Rectal smooth muscle tissue (tissue), 1 donor: ENCODE data around the gene MKRN2.

Source experiments
- H3K27ac ChIP-seq: one replicate; pipeline ENCODE4 v1.7.0; 2013; ENCODE audit warnings: low read depth, low read length, inconsistent platforms
- H3K27me3 ChIP-seq: one replicate; pipeline ENCODE4 v1.7.0; 2013; ENCODE audit warnings: low read length; ENCODE audit not compliant: control insufficient read depth, insufficient read depth
- H3K36me3 ChIP-seq: one replicate; pipeline ENCODE4 v1.7.0; 2013; ENCODE audit warnings: low read length; ENCODE audit not compliant: control insufficient read depth, insufficient read depth
- H3K4me1 ChIP-seq: one replicate; pipeline ENCODE4 v1.7.0; 2013; ENCODE audit warnings: low read length; ENCODE audit not compliant: control insufficient read depth, insufficient read depth
- H3K4me3 ChIP-seq: one replicate; pipeline ENCODE4 v1.7.0; 2013; ENCODE audit warnings: low read length
- H3K9ac ChIP-seq: one replicate; pipeline ENCODE4 v1.7.0; 2013; ENCODE audit warnings: low read length

MKRN2 gene

DNA sequence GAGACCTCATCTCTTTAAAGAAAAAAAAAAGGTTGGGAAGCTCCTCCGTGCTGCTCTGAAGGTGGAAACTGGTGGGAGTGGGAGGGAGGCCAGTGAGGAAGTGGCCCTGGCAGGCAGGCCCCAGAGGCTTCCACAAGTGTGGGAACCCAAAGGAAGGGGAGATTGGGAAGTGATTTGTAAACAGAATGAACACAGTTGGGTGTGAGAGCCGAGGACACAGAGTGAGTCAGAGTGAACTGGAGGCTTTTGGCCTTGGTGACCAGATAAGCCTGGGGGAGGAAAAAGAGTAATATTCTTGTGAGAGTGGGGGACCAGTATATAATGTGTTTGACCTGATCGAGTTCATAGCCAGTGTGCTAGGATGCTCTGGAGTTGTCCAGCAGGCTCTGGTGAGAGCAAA lies 23.0 kb downstream of the MKRN2 start:
- Histone ChIP-seq H3K27me3 (no peaks in the 10 kb centered on the region), H3K9ac (no peak overlapping the region), H3K36me3 (peaks cover 37% of the 10 kb centered on the region), H3K4me3 (no peak overlapping the region), H3K27ac (no peak overlapping the region), H3K4me1 (no peaks in the 10 kb centered on the region)

- H3K4me1 ChIP-seq: no peaks in the 10 kb centered on the region
- no peak overlapping the region for H3K9ac ChIP-seq
- H3K4me3 ChIP-seq: no peak overlapping the region
- no peak overlapping the region for H3K27ac ChIP-seq
- H3K27me3 ChIP-seq: no peaks in the 10 kb centered on the region
- peaks cover 44% of the 10 kb centered on the region for H3K36me3 ChIP-seq
Measured at GRCh38 chr3:12582730-12583129, 25.8 kb downstream of the MKRN2 start.

DNA sequence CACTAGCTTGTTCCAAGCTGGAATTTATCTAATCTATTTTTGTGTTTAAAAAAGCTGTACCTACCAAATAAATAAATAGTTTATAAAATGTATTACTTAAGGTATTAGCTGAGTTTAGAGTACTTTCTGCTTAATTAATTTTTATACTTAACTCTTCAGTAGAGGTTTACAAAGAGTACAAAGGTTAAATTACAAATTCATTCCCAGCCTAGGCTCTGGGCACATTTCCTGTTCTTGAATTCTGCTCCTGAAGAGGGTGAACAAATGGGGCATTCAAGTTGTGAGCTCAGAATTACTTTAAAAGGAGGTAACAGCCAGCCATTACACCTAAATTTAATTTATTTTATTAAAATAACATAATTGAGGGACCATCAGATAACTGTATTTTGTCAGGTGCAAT lies 26.4 kb downstream of the MKRN2 start:
- Histone ChIP-seq H3K4me3 (no peak overlapping the region), H3K27ac (no peak overlapping the region), H3K36me3 (peaks cover 48% of the 10 kb centered on the region), H3K9ac (no peak overlapping the region), H3K27me3 (no peaks in the 10 kb centered on the region), H3K4me1 (no peaks in the 10 kb centered on the region)

GRCh38 chr3:12584083-12584482 lies 27.2 kb downstream of the MKRN2 start:
- H3K27ac ChIP-seq: no peak overlapping the region
- no peak overlapping the region for H3K4me3 ChIP-seq
- no peaks in the 10 kb centered on the region for H3K27me3 ChIP-seq
- H3K36me3 ChIP-seq: peaks cover 50% of the 10 kb centered on the region
- no peaks in the 10 kb centered on the region for H3K4me1 ChIP-seq
- H3K9ac ChIP-seq: no peak overlapping the region

DNA sequence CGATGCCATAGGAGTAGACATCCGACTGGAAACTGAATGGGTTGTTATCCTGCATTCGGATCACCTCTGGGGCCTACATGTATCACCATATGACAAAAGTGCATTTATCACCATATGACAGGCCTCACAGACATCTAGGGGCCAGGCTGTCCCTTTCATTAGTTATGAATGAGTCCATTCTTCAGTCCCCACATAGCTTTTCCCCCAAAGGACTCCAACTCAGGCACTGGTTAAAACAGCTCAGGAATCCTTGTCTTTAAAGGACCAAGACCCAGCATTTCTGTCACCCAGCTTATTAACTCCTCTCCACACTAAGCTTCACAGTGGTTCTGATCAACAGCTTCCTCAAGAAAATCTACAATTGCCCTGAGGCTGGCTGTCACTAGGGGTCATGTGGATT lies 28.3 kb downstream of the MKRN2 start:
- Histone ChIP-seq H3K27ac (no peak overlapping the region), H3K36me3 (peaks cover 51% of the 10 kb centered on the region)

GRCh38 chr3:12585970-12586369 lies 29.1 kb downstream of the MKRN2 start:
- Histone ChIP-seq H3K27ac (no peak overlapping the region), H3K4me1 (no peaks in the 10 kb centered on the region), H3K9ac (no peak overlapping the region), H3K36me3 (peaks cover 57% of the 10 kb centered on the region), H3K4me3 (no peak overlapping the region), H3K27me3 (no peaks in the 10 kb centered on the region)

More for the DNA sequence above, 28.3 kb downstream of the MKRN2 start:
- Histone ChIP-seq H3K4me1 (no peaks in the 10 kb centered on the region), H3K27me3 (no peaks in the 10 kb centered on the region), H3K4me3 (no peak overlapping the region), H3K9ac (no peak overlapping the region)

- H3K27ac ChIP-seq: no peak overlapping the region
- no peaks in the 10 kb centered on the region for H3K4me1 ChIP-seq
- peaks cover 59% of the 10 kb centered on the region for H3K36me3 ChIP-seq
- H3K9ac ChIP-seq: no peak overlapping the region
- no peaks in the 10 kb centered on the region for H3K27me3 ChIP-seq
- no peak overlapping the region for H3K4me3 ChIP-seq
Measured at GRCh38 chr3:12586403-12586802, 29.5 kb downstream of the MKRN2 start.

DNA sequence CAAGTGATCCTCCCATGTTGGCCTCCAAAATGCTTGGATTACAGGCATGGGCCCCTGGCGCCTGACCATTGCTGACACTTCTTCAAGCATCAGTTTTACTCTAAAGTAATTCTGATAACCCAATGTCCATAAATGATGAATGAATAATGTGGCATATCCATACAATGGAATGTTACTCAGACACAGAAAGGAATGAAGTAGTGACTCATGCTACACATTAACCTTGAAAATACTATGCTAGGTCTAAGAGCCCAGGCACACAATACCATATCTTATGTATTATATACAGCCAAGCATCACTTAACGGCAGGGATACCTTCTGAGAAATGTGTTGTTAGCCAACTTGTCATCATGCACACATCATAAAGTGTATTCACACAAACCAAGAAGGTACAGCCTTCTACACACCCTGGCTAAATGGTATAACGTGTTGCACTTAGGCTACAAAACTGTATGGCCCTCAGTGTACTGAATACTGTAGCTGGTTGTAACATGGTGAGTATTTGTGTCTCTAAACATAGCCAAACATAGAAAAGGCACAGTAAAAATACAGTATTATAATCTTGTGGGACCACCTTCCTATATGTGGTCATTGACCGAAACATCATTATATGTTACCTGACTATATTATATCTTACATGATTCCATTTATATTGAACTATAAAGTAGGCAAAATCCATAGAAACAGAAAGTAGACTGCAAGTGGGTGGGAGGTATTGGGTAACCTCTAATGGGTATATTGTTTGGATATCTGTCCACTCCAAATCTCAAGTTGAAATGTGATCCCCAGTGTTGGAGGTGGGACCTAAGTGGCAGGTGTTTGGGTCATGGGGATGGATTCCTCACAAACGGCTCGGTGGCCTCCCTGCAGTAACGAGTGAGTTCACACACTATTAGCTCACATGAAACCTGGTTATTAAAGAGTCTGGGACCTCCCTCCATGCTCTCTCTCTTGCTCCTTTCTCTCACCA lies 31.4 kb downstream of the MKRN2 start:
- H3K9ac ChIP-seq: no peak overlapping the region
- peaks cover 51% of the 10 kb centered on the region for H3K36me3 ChIP-seq
- H3K4me3 ChIP-seq: no peak overlapping the region
- H3K27ac ChIP-seq: no peak overlapping the region
- H3K4me1 ChIP-seq: no peaks in the 10 kb centered on the region
- no peaks in the 10 kb centered on the region for H3K27me3 ChIP-seq

- H3K4me1 ChIP-seq: no peaks in the 10 kb centered on the region
- H3K36me3 ChIP-seq: peaks cover 42% of the 10 kb centered on the region
- no peak overlapping the region for H3K9ac ChIP-seq
- no peak overlapping the region for H3K4me3 ChIP-seq
- H3K27me3 ChIP-seq: no peaks in the 10 kb centered on the region
- H3K27ac ChIP-seq: no peak overlapping the region
Measured at GRCh38 chr3:12590096-12590495, 33.2 kb downstream of the MKRN2 start.

- Histone ChIP-seq H3K27ac (no peak overlapping the region), H3K4me1 (no peaks in the 10 kb centered on the region), H3K9ac (no peak overlapping the region), H3K36me3 (peaks cover 35% of the 10 kb centered on the region), H3K27me3 (no peaks in the 10 kb centered on the region), H3K4me3 (no peak overlapping the region)
Measured at GRCh38 chr3:12591456-12591855, 34.6 kb downstream of the MKRN2 start.

DNA sequence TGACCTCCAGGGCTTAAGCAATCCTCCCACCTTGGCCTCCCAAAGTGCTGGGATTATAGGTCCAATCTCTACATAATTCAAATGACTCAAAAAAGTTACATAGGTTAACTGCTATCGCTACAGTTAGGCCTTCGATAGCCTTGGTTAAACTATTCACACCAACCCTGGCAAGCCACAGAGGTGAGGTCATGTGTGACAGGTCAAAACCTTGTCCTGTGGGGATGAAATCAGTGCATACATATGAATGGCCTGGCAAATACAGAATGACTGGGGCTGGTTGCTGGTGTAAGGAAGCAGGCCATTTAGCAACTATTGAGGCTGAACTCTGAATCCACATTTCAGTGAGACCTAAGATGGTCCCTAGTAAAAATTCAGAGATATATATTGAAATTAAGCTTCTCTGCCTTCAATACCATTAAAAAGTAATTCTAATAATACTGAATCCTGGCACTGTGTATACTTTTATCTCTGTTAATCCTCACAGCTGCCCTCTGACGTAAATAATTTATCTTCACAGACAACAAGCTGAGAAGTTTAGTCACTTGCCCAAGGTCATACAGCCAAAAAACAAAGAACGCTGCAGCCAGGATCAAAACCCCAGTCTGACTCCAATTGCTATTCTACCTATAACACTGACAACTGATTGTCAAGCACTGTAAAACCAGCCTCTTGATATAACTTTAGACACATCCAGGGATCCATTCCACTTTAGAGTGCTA lies 35.3 kb downstream of the MKRN2 start:
- Histone ChIP-seq H3K9ac (no peak overlapping the region), H3K4me3 (no peak overlapping the region), H3K36me3 (peaks cover 36% of the 10 kb centered on the region), H3K27me3 (no peaks in the 10 kb centered on the region), H3K4me1 (no peaks in the 10 kb centered on the region), H3K27ac (no peak overlapping the region)

GRCh38 chr3:12593473-12593872 lies 36.6 kb downstream of the MKRN2 start:
- no peak overlapping the region for H3K9ac ChIP-seq
- H3K27me3 ChIP-seq: no peaks in the 10 kb centered on the region
- no peak overlapping the region for H3K27ac ChIP-seq
- H3K36me3 ChIP-seq: peaks cover 35% of the 10 kb centered on the region
- H3K4me3 ChIP-seq: no peak overlapping the region
- no peaks in the 10 kb centered on the region for H3K4me1 ChIP-seq
